ENCODE measurements around the gene BRINP1.

DNA sequence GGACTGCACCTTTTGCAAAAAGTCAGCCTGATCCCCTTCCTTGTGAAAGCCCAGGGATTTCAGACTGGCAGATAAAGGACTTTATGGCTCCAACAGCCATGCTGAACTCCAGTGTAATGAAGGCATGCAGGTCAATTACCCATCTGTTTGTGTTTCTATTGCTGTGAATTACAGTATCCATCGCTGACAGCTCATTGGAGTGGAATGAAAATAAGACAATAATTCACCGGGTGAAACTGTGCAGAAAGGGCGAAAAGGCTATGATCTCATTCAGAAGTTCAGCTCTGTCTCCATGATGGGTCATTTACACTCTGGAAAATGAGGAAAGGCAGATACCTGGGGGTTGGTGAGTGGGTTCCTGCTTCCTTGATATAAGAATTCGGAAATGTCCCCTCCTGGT, 148.0 kb downstream of the BRINP1 start:
- TF ChIP-seq, protein P1, sequence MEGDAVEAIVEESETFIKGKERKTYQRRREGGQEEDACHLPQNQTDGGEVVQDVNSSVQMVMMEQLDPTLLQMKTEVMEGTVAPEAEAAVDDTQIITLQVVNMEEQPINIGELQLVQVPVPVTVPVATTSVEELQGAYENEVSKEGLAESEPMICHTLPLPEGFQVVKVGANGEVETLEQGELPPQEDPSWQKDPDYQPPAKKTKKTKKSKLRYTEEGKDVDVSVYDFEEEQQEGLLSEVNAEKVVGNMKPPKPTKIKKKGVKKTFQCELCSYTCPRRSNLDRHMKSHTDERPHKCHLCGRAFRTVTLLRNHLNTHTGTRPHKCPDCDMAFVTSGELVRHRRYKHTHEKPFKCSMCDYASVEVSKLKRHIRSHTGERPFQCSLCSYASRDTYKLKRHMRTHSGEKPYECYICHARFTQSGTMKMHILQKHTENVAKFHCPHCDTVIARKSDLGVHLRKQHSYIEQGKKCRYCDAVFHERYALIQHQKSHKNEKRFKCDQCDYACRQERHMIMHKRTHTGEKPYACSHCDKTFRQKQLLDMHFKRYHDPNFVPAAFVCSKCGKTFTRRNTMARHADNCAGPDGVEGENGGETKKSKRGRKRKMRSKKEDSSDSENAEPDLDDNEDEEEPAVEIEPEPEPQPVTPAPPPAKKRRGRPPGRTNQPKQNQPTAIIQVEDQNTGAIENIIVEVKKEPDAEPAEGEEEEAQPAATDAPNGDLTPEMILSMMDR (conservative IDR thresholded peaks at IDR 0.05; ENCODE audit: low read length), result no peak
- TF ChIP-seq EZH2phosphoT487 (IDR thresholded peaks at IDR 0.05; ENCODE audit: borderline replicate concordance), result no peak
